OCI-LY1 (cell line): ENCODE data around the gene LCN15.
A peak's percentile ranks its signal among the peaks of the same experiment; 100 is the strongest.

Source experiments
- H2AFZ ChIP-seq: fragments of 200-600 bp; sonication (generic), shearing (Covaris generic); 2 replicates; pipeline ENCODE4 v1.6.0; 2014; ENCODE audit warnings: antibody characterized with exemption, mild to moderate bottlenecking, low read length
- H3F3A ChIP-seq: fragments of 200-600 bp; sonication (generic), shearing (Covaris generic); 2 replicates; pipeline ENCODE4 v1.6.0; 2014; ENCODE audit warnings: mild to moderate bottlenecking, antibody characterized with exemption, low read length, moderate library complexity; ENCODE audit not compliant: insufficient read depth
- H3K27ac ChIP-seq: fragments of 200-600 bp; sonication (generic); 2 replicates; pipeline ENCODE4 v1.5.1; 2014; ENCODE audit warnings: low read length, mixed run types, mild to moderate bottlenecking, low read depth; ENCODE audit not compliant: poor library complexity, severe bottlenecking
- H3K27me3 ChIP-seq: fragments of 200-600 bp; sonication (generic); 2 replicates; pipeline ENCODE4 v1.6.0; 2014; ENCODE audit warnings: antibody characterized with exemption, mild to moderate bottlenecking, low read length, moderate library complexity; ENCODE audit not compliant: insufficient read depth
- H3K36me3 ChIP-seq: fragments of 200-600 bp; sonication (generic); 2 replicates; pipeline ENCODE4 v1.6.1; 2014; ENCODE audit warnings: mild to moderate bottlenecking, antibody characterized with exemption, low read length, moderate library complexity, mixed read lengths; ENCODE audit not compliant: insufficient read depth
- H3K4me1 ChIP-seq: fragments of 200-600 bp; sonication (generic); 2 replicates; pipeline ENCODE4 v1.5.1; 2014; ENCODE audit warnings: mild to moderate bottlenecking, low read length, moderate library complexity; ENCODE audit not compliant: insufficient read depth, severe bottlenecking
- H3K4me2 ChIP-seq: fragments of 200-600 bp; sonication (generic), shearing (Covaris generic); 2 replicates; pipeline ENCODE4 v1.6.1; 2014; ENCODE audit warnings: low read length
- H3K4me3 ChIP-seq: fragments of 200-600 bp; sonication (generic); 2 replicates; pipeline ENCODE4 v1.5.1; 2014; ENCODE audit warnings: low read length, low read depth, mild to moderate bottlenecking, mixed read lengths; ENCODE audit not compliant: poor library complexity, severe bottlenecking
- H3K79me2 ChIP-seq: fragments of 200-600 bp; shearing (Covaris generic); 2 replicates; pipeline ENCODE4 v1.6.1; 2016; ENCODE audit warnings: mixed run types, low read length, mixed read lengths; ENCODE audit not compliant: insufficient read depth
- H3K9ac ChIP-seq: fragments of 200-600 bp; sonication (generic), shearing (Covaris generic); 2 replicates; pipeline ENCODE4 v1.6.1; 2014; ENCODE audit warnings: mild to moderate bottlenecking, low read length, mixed read lengths
- H3K9me2 ChIP-seq: fragments of 200-600 bp; sonication (generic), shearing (Covaris generic); 2 replicates; pipeline ENCODE4 v1.6.1; 2014; ENCODE audit warnings: low read depth, mild to moderate bottlenecking, low read length, mixed read lengths
- H3K9me3 ChIP-seq: fragments of 200-600 bp; shearing (Covaris generic); 2 replicates; pipeline ENCODE4 v1.6.1; 2014; ENCODE audit warnings: low read length, mixed read lengths
- H4K20me1 ChIP-seq: fragments of 200-600 bp; sonication (generic), shearing (Covaris generic); 2 replicates; pipeline ENCODE4 v1.6.0; 2016; ENCODE audit warnings: mild to moderate bottlenecking, low read length; ENCODE audit not compliant: insufficient read depth
- CTCF ChIP-seq: fragments of 200-600 bp; sonication (generic), shearing (Covaris generic); IDR thresholded peaks from 2 replicates; pipeline ENCODE4 v1.5.1; 2017; ENCODE audit warnings: mild to moderate bottlenecking, antibody characterized with exemption, low read length, moderate library complexity, mixed read lengths
- EZH2 ChIP-seq: fragments of 200-600 bp; sonication (generic), shearing (Covaris generic); IDR thresholded peaks from 2 replicates; pipeline ENCODE4 v1.8.0; 2017; ENCODE audit warnings: borderline replicate concordance, mixed run types, mild to moderate bottlenecking, antibody characterized with exemption, low read length, moderate library complexity, mixed read lengths

Gene LCN15

GRCh38 chr9:136794281-136794999, 30.1 kb upstream of the LCN15 start:
- Histone ChIP-seq H4K20me1 (no peaks in the 10 kb centered on the region), H3K79me2 (no peaks in the 10 kb centered on the region), H3K4me1 (peaks cover 30% of the 10 kb centered on the region), H3K27ac (no peak overlapping the region), H3K9me2 (no peaks in the 10 kb centered on the region), H3K4me2 (no peak overlapping the region), H2AFZ (no peak overlapping the region), H3K36me3 (peaks cover 10% of the 10 kb centered on the region), H3F3A (no peaks in the 10 kb centered on the region), H3K4me3 (no peak overlapping the region), H3K9ac (no peak overlapping the region), H3K9me3 (no peaks in the 10 kb centered on the region), H3K27me3 (peaks cover 6% of the 10 kb centered on the region; the same call in 1 of the 2 replicates)
- TF ChIP-seq EZH2 = no peak
- TF ChIP-seq CTCF = no peak

GRCh38 chr9:136793086-136793946, 29.0 kb upstream of the LCN15 start:
- Histone ChIP-seq H2AFZ (no peak overlapping the region), H3K9me2 (no peaks in the 10 kb centered on the region), H4K20me1 (no peaks in the 10 kb centered on the region), H3K27me3 (no peaks in the 10 kb centered on the region), H3F3A (no peaks in the 10 kb centered on the region), H3K9ac (no peak overlapping the region; the same call in 1 of the 2 replicates), H3K79me2 (no peaks in the 10 kb centered on the region), H3K9me3 (no peaks in the 10 kb centered on the region), H3K4me1 (peaks cover 33% of the 10 kb centered on the region), H3K4me3 (no peak overlapping the region), H3K27ac (no peak overlapping the region), H3K36me3 (peaks cover 10% of the 10 kb centered on the region), H3K4me2 (no peak overlapping the region)
- no peak for TF ChIP-seq CTCF
- TF ChIP-seq EZH2 = no peak

GRCh38 chr9:136792321-136793085, 28.2 kb upstream of the LCN15 start:
- no peak for TF ChIP-seq EZH2
- no peaks in the 10 kb centered on the region for H4K20me1 ChIP-seq
- H3K4me3 ChIP-seq = peak overlapping the region; percentile 81
- peaks cover 10% of the 10 kb centered on the region for H3K36me3 ChIP-seq
- H3K27me3 ChIP-seq = no peaks in the 10 kb centered on the region
- H3F3A ChIP-seq = no peaks in the 10 kb centered on the region
- peaks cover 36% of the 10 kb centered on the region for H3K4me1 ChIP-seq
- no peaks in the 10 kb centered on the region for H3K79me2 ChIP-seq
- no peak overlapping the region for H3K27ac ChIP-seq
- H3K4me2 ChIP-seq = peak overlapping the region; percentile 81
- H2AFZ ChIP-seq = no peak overlapping the region
- H3K9me2 ChIP-seq = no peaks in the 10 kb centered on the region
- no peaks in the 10 kb centered on the region for H3K9me3 ChIP-seq
- peak overlapping the region; percentile 77; the same call in 1 of the 2 replicates for H3K9ac ChIP-seq
